IPS DF 4.7 (cell line): Measurements from ENCODE around the gene ZRSR2.
"Not testable (repeated sequence)": the region's sequence is repeated elsewhere in the genome, so short reads cannot be mapped to it uniquely, and the experiment has no call there.

Experiments
- DNase-seq: peaks from one replicate; pipeline ENCODE4 v3.0.0-alpha.2; 2013; ENCODE audit warnings: low spot score; ENCODE audit errors: extremely low read depth

Gene ZRSR2, protein sequence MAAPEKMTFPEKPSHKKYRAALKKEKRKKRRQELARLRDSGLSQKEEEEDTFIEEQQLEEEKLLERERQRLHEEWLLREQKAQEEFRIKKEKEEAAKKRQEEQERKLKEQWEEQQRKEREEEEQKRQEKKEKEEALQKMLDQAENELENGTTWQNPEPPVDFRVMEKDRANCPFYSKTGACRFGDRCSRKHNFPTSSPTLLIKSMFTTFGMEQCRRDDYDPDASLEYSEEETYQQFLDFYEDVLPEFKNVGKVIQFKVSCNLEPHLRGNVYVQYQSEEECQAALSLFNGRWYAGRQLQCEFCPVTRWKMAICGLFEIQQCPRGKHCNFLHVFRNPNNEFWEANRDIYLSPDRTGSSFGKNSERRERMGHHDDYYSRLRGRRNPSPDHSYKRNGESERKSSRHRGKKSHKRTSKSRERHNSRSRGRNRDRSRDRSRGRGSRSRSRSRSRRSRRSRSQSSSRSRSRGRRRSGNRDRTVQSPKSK

GRCh38 chrX:15789979-15790768, at the start of gene ZRSR2:
Gene ZRSR2 (plus strand): TSS chrX:15790484. CDS start chrX:15790496, 12 bp downstream.
- DNase-seq, result no peak

- no peak for DNase-seq
These were observed 46.0 kb upstream of the ZRSR2 start for GRCh38 chrX:15744181-15744867.

DNA sequence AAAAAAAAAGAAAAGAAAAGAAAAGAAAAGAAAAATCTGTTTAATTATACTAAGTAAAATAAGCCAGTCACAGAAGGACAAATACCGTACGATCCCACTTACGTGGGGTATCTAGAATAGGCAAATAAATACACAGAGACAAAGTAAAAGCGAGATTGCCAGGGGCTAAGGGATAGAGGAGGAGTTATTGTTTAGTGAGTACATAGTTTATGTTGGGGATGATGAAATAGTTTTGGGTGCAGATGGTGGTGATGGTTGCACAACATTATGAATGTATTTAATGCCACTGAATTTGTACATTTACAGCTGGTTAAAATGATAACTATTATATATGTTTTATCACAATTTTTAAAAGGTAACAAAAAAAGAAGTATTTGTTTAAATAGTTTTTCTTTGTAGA, 45.1 kb upstream of the ZRSR2 start:
- DNase-seq, result no peak

DNA sequence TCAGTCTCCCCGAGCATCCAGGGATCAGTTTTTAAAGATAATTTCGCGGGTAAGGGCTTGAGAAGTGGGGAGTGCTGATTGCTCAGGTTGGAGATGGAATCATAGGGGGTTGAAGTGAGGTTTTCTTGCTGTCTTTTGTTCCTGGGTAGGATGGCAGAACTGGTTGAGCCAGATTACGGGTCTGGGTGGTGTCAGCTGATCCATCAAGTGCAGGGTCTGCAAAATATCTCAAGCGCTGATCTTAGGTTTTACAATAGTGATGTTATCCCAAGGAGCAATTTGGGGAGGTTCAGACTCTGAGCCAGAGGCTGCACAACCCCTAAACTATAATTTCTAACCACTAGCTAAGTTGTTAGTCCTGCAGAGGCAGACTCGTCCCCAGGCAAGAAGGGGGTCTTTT, 43.6 kb upstream of the ZRSR2 start:
- not testable (repeated sequence) for DNase-seq

DNA sequence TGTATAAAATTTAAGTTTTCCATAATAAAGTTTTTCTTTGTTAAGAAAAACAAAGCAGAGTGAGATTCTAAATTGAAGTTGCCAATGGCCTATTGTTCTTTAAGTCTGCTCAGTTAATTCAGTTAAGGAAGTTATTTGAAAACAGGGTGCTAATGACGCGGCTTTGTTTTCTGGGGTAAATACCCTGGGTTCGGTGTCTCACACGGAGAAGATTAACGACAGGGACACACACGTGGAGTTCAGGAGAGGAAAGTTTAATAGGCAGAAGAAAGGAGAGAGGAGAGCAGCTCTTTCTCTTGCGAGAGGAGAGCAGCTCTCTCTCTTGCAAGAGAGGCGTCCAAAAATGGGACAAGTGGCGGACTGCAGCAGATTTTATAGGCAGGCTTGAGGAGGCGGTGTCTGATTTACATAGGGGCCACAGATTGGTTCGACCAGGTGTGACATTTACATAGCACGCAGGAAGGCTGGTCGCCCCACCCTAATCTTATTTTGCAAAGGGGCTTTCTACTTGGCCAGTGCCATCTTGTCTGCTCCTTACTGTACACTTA, 42.6 kb upstream of the ZRSR2 start:
- DNase-seq, result no peak

- no peak for DNase-seq
These were observed 41.4 kb upstream of the ZRSR2 start for GRCh38 chrX:15748841-15749240.

DNA sequence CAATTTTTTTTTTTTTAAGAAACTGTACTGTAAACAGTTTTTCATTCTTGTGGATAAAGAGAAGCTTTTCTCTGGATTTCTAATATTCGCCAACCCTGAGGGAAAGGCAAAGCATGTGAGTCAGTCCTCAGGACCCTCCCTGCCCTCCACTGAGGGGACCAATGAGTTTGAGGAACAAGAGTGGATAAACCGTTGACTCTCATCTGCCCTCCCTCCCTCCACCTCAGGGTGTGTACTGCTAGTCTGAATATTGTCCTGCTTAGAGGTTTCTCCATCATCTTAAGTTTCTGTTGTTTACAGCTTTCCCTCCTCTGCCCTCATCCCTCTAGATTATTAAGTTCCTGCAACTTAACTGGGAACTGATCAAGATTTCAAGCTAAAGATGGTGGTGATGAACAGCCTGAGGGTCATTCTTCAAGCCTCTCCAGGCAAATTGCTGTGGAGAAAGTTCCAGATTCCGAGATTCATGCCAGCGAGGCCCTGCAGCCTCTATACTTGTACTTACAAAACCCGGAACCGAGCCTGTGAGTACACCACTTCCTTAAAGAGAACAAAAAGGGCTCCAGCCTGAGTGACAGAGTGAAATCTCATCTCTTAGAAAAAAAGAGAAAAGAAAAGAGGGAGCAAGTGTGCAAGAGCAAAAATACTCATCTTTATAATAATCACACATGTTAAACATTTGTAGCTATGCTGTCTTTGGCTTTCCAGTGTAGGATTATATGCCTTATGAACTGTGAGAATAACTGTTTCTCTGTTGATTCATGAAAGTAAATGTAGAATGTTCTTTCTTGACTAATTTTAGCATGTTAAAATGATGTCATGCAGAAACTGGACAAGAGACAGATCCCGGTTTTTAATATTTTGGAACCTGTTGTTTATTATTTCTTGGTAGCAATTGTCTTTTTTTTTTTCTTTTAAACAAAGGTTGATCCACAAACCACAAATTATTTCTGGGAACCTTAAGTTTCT, 40.4 kb upstream of the ZRSR2 start:
- no peak for DNase-seq

DNA sequence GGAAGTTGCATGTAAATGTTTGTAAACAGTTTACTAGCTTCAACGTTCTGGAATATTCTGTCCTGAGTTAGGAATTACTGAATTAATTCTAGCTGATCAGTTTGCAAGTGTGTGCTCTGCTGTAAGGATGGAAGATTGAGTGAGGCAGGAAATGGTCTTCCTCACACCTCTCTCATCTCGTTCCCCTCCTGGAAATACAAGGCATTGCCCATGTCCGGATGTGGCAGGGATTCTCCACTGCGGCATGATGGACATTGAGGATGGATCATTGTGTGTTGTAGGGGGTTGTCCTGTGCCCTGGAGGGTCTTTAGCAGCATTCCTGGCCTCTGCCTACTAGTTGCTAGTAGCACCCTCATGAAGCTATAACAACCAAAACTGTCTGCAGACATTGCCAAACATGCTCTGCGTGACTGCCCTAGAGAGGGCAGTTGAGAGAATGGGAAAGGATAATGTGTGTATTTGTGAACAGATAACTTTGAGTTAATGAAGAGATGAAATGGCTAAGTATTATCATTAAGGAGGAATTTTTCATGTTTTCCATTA, 39.6 kb upstream of the ZRSR2 start:
- DNase-seq, result no peak

DNA sequence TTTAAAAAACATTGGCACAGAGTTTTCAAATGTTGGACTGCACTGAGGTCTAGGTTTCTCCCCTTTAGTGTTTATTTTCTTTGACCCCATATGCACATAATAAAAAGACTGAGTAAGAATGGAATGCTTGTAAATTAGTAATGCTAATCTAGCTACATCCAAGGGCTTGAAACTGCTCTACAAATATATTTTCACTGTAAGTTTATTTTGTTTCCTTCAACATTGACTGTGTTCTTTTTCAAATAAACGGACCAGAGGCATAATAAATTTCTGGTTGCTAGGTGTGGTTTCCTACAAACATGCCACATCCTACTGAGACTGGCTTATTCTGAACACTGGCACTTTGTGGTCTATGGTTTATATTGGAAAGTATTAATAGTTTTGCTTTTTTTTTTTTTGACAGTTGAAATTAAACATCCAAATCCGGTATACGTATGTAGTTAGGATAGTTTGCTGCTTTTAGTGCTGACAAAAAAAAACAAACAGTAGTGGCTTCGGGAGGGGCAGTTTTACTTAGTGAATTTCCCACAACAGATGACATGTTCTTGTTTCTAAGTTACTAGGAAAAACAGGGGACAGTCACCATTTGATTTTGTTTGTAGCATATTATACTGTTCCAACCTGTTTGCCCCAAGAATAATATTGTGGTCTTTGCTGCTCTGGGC, 39.0 kb upstream of the ZRSR2 start:
- DNase-seq, result no peak

GRCh38 chrX:15755091-15755490, 35.2 kb upstream of the ZRSR2 start:
- DNase-seq, result no peak

GRCh38 chrX:15758140-15758539, 32.1 kb upstream of the ZRSR2 start:
- DNase-seq, result no peak

DNA sequence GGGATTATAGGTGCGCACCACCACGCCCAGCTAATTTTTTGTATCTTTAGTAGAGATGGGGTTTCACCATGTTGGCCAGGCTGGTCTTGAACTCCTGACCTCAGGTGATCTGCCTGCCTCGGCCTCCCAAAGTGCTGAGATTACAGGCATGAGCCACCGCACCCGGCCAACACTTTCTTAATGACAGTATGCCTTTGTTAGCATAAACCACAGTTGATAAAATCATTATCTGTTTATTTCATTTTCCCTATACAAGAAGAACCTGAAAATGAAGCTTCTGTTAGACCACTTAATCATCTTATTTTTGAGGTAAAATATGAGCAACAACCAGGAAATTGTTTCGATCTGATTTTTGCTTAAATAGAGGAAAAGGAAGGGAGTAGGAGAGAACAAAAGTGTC, 30.4 kb upstream of the ZRSR2 start:
- not testable (repeated sequence) for DNase-seq

GRCh38 chrX:15761564-15762191, 28.6 kb upstream of the ZRSR2 start:
- no peak for DNase-seq

DNA sequence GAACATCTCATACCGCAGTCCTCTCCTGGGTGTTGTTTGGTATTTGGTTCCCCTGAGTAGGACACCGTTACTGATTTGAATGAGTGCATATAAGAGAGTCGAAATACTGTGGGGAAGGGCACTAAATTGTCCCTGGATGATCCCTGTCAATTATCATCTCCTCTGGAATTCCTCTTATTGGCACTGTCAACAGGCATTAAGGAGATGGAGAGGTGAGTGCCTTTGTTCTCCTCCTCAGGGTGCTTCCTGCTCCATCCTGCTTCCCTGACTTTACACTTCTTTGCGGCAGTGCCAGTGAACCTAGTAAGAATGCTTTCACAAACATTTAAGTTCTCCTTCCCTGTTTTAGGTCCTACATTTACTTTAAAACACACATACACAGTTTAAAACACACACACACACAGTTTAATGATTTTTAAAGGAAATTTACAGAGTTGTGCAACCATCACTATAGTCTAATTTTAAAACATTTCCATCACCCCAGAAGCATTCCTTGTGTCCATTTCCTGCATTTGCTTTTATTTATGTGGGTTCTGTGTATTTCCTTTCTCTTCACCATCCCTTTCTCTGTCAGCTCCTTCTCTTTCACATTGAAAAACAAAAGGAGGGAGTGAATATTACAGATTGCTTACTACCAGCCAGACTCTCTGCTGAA, 20.9 kb upstream of the ZRSR2 start:
- no peak for DNase-seq

DNA sequence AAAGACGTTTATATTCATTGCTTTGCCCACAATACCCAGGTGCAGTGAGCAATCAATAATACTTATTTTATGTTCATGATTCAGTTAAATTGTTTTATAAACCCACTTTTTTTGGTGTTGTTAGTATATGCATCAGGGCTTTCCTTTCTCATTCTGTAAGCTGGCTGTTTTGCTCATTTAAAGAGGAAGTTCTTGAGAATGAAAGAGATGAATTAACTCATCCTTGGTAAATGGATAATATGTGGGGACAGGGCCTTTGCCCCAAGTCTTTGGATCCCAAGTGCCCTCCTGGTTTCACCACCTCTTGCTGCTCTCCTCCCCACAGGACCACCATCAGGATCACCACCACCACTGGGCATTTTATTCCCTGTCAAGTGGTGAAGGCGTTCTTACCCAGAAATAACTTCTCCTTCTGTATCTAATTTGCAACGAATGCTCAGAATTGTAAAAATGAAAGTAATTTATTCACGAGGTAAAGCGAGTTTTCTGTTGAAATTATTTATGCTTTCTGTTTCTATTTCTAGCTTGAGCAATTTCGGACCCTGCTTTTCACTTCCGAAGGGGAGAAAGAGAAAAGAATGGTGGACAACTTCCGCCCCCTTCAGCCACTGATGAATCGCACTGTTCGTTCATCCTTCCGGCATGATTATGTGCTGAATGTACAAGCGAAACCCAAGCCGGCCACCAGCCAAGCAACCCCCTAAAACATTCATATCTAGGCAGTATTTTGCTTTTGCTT, 8.2 kb upstream of the ZRSR2 start:
- DNase-seq, result no peak

- no peak for DNase-seq
These were observed 5.0 kb upstream of the ZRSR2 start for GRCh38 chrX:15785176-15785750.

DNA sequence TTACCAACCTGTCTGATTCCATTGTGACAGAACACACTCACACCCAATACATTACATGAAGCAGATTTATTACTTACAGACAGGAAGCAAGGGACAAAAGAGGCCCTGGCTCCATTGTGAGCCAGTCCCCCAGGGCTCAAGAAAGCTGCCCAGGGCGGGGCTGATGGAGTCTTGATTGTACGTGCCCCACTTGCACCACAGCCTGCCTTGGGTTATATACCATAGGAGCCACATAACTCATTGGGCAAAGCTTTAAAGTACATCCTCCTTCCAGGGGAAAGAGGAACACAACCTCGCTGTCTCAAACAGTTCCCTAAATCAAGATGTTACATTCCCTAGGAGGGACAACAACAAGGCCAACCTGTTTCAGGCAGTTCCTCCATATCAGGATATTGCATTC, 3.4 kb upstream of the ZRSR2 start:
- no peak for DNase-seq
